H1 (cell line): ENCODE results near the gene NT5C3B. TPM values are rescaled to one million over a fixed set of nuclear protein-coding genes. Genes with fewer than 3 reads are reported as not detected.

Experiments
- CEBPB ChIP-seq: IDR thresholded peaks from 2 replicates; pipeline ENCODE4 v1.6.1; 2012; ENCODE audit warnings: low read depth, low read length
- CHD7 ChIP-seq: fragments of 300-600 bp; sonication (generic); IDR thresholded peaks from 2 replicates; pipeline ENCODE4 v1.7.1; 2012; ENCODE audit warnings: low read length, moderate library complexity, mild to moderate bottlenecking, inconsistent platforms; ENCODE audit not compliant: insufficient replicate concordance
- EZH2 ChIP-seq: fragments of 200-600 bp; sonication (generic); IDR thresholded peaks from 2 replicates; pipeline ENCODE4 v1.7.1; 2012; ENCODE audit warnings: low read depth, mild to moderate bottlenecking, moderate library complexity, low read length, inconsistent platforms; ENCODE audit not compliant: severe bottlenecking
- PHF8 ChIP-seq: fragments of 200-600 bp; sonication (generic); conservative IDR thresholded peaks from 2 replicates; pipeline ENCODE4 v1.7.1; 2012; ENCODE audit warnings: low read depth, mild to moderate bottlenecking, inconsistent platforms, low read length, moderate library complexity
- POU5F1 ChIP-seq: IDR thresholded peaks from 2 replicates; pipeline ENCODE4 v1.6.1; 2011; ENCODE audit warnings: low read depth, mild to moderate bottlenecking, low read length, moderate library complexity
- RNF2 ChIP-seq: fragments of 200-900, 300-1000 bp; sonication (generic); IDR thresholded peaks from 2 replicates; pipeline ENCODE4 v1.7.1; 2016; ENCODE audit warnings: borderline replicate concordance, low read depth, mild to moderate bottlenecking, antibody characterized with exemption, low read length; ENCODE audit not compliant: poor library complexity, severe bottlenecking; ENCODE audit errors: missing control alignments
- SRF ChIP-seq: IDR thresholded peaks from 2 replicates; pipeline ENCODE4 v1.6.1; 2011; ENCODE audit warnings: mild to moderate bottlenecking, low read depth, low read length, moderate library complexity
- polyA plus RNA-seq, 7 experiments: library from polyadenylated mRNA; depleted of rRNA in 3 of 7; stranded (reverse) in 5 of 7; unstranded in 2 of 7; fragments of >200 nt in 5 of 7; fragments of 200-250 nt in 2 of 7; gene quantifications; 1 replicate in 5 of 7; 2 replicates in 1 of 7; 4 replicates in 1 of 7; pipeline versions ENCODE4 v1.2.1 to v1.2.3, GENCODE V29; 2011 to 2013; ENCODE audit warnings: missing spikeins in 2 of 7, mixed read lengths in 2 of 7
- total RNA-seq: library from RNA; stranded (reverse); fragmentation: NEBNext Ultra II Directional; extraction: Animal tissue kit (Norgen Biotek cat#: 25700); gene quantifications from 2 replicates; pipeline ENCODE4 v1.2.1, GENCODE V29; 2021

Gene NT5C3B
- total and polyA plus RNA-seq, 2 of the 8 experiments (the other 6 are each of a cell fraction or from before 2014, with no cell fraction given) = 68.7 to 94.5 TPM

DNA sequence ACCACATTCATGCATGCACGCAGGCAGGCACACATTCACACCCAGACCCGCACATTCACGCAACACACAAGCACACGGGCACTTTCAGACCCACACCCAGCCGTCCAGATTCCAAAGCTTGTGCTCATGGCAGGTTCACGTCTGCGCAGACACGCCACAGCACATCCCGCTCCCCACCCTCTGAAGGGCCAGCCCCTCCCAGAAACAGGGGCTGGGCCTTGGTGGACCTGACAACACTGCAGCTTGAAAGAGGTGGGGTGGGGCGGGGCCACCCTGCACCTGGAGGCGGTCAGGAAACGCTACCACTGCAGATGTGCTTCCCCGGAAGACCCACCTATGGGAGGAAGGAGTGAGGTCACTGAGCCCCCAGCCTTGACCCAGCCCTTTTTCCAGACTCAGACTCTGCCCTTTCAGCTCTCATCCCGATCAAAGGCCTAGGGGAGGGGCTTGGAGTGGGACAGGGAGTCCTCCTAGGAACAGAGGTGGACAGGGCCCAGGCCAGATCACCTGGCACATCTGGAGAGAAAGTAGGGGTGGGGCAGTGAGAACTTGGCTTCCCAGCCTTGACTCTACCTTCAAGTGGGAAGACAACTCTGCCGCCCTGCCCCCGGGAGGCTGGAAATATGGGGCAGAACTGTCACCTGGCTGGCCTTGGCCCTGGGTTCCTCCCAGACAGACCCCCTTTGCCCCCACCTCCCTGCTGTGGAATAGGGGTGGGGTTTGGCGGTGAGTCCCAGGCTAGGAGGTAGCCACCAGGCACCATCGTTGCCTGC, 35.2 kb downstream of the NT5C3B start (continued):
- TF ChIP-seq CHD7 (no peak), SRF (no peak), PHF8 (no peak), EZH2 (no peak), CEBPB (no peak), RNF2 (no peak), POU5F1 (no peak)
